ENCODE data around the gene ETFRF1.
A peak's percentile ranks its signal among the peaks of the same experiment; 100 is the strongest.

DNA sequence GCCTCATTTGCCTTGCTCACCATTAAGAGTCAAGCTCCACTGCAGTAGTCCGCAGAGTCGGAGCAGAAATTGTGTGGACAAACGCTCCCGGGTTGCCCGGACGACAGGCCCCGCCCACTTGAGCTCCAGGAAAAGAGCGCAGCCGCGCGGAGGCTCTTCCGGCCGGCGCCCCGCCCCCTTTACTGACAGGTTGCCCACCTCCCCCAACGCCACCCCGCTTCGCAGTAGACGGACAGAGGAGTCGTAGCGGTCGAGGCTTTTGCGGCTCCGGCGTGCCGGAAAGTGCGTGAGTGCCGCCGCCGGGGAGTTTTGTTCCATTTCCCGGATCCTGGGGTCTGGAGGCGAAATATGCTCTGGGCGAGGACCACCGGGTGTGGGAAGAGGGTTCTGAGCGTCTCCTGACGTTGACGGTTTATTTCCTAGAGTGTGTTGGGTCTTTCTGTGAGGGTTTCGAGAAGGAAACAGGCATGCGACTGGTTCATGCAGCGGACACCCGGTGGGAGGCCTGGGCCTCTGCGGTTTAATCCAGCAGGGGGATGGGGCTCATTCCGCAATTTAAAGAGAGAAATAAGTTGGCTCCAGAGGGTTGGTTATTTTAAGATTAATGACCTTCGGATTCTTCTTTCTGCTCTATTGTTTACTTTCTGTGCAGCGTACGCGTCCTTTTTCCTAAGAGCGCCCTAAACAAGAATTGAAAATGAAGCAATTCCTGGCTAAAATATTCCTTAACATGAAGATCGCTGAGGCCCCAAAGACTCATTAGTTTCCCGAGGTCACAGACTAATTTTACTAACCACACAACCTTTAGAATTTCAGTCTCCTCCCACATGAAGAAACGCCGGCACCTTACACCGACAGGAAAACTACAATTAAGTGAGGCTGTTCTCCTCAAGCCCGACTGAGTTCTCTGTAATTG, at the start of gene ETFRF1, which contains the start of gene DNAI7:
- TF ChIP-seq CTCF (IDR thresholded peaks at IDR 0.05; ENCODE audit: low read length) (0 out of 2 replicates have a peak, but pooled peaks have one; percentile 4), EZH2 (IDR thresholded peaks at IDR 0.05; ENCODE audit: borderline replicate concordance, low read length) (no peak)
